Nephron (organoid): ENCODE measurements around the gene SCAI.
"Not testable (repeated sequence)": the region's sequence is repeated elsewhere in the genome, so short reads cannot be mapped to it uniquely, and the experiment has no call there.

Source experiments
- H3K27ac Mint-ChIP-seq, 3 experiments: 2 replicates each; pipeline ENCODE4 v1.8.0; 2020; ENCODE audit warnings: mixed read lengths in 3 of 3, mild to moderate bottlenecking in 2 of 3, moderate library complexity in 1 of 3
- H3K27me3 Mint-ChIP-seq: 2 replicates; pipeline ENCODE4 v1.8.0; 2021; ENCODE audit warnings: low read depth, mild to moderate bottlenecking, moderate library complexity, mixed read lengths
- H3K36me3 Mint-ChIP-seq: 2 replicates; pipeline ENCODE4 v1.8.0; 2020; ENCODE audit warnings: low read depth, mixed read lengths
- H3K4me1 Mint-ChIP-seq: 2 replicates; pipeline ENCODE4 v1.8.0; 2020; ENCODE audit warnings: mixed read lengths
- H3K4me3 Mint-ChIP-seq, 3 experiments: 2 replicates each; pipeline ENCODE4 v1.8.0; 2020; ENCODE audit warnings: mild to moderate bottlenecking in 3 of 3, mixed read lengths in 3 of 3, moderate library complexity in 2 of 3
- H3K9me3 Mint-ChIP-seq: 2 replicates; pipeline ENCODE4 v1.8.0; 2020; ENCODE audit warnings: mixed read lengths
- TF ChIP-seq, protein P1 (sequence below), 3 experiments: fragments of 200-600 bp; sonication (generic); IDR thresholded peaks; one replicate each; pipeline ENCODE4 v1.5.0; 2021; ENCODE audit warnings: antibody characterized with exemption in 3 of 3; ENCODE audit not compliant: unreplicated experiment in 3 of 3

Gene SCAI

DNA sequence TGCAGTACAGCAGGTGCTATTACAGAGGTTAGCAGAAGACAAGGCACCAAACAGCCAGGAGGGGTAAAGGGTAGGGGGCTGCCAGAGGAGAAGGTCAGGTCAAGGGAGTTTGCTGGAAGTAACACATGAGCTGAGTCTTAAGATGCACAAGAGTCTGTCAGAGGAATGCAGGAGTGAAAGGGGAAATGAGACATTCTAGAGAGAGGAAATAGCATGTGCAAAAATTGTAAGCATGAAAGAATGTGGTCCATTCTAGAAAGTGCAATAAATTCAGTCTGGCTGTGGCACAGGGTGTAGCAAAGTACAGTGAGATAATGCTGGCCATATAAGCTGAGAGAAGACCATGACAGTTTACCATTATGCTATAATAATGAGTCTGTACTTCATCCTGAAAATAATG is 209.0 kb downstream of the SCAI start:
- Mint-ChIP-seq H3K27me3 (no peaks in the 10 kb centered on the region), H3K9me3 (no peaks in the 10 kb centered on the region), H3K27ac (no peak overlapping the region), H3K4me3 (no peak overlapping the region), H3K4me1 (peaks cover 5% of the 10 kb centered on the region), H3K36me3 (peaks cover 28% of the 10 kb centered on the region)
- TF ChIP-seq, protein P1, sequence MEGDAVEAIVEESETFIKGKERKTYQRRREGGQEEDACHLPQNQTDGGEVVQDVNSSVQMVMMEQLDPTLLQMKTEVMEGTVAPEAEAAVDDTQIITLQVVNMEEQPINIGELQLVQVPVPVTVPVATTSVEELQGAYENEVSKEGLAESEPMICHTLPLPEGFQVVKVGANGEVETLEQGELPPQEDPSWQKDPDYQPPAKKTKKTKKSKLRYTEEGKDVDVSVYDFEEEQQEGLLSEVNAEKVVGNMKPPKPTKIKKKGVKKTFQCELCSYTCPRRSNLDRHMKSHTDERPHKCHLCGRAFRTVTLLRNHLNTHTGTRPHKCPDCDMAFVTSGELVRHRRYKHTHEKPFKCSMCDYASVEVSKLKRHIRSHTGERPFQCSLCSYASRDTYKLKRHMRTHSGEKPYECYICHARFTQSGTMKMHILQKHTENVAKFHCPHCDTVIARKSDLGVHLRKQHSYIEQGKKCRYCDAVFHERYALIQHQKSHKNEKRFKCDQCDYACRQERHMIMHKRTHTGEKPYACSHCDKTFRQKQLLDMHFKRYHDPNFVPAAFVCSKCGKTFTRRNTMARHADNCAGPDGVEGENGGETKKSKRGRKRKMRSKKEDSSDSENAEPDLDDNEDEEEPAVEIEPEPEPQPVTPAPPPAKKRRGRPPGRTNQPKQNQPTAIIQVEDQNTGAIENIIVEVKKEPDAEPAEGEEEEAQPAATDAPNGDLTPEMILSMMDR (IDR thresholded peaks at IDR 0.05; ENCODE audit: unreplicated experiment in 3 of 3): no peak

DNA sequence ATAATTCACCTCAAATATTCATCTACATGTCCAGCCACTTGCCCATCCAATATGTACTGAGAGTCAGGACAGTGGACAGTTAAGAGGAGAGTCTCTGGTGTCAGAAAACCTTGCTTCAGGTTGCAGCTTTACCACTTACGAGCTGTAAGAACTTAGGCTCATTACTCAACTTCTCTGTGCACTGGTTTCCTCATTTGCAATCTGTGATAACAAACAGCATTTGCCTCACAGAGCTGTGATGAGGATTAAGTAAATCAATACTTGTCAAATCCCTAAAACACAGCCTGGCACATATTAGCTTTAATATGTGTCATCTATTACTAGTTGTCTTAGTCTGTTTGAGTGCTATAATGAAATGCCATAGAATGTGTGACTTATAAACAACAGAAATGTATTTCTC is 211.0 kb downstream of the SCAI start:
- H3K36me3 Mint-ChIP-seq: peaks cover 38% of the 10 kb centered on the region
- no peaks in the 10 kb centered on the region for H3K4me1 Mint-ChIP-seq
- no peaks in the 10 kb centered on the region for H3K9me3 Mint-ChIP-seq
- TF ChIP-seq, protein P1 (IDR thresholded peaks at IDR 0.05; ENCODE audit: unreplicated experiment in 3 of 3): no peak
- no peak overlapping the region for H3K4me3 Mint-ChIP-seq
- H3K27ac Mint-ChIP-seq: no peak overlapping the region
- H3K27me3 Mint-ChIP-seq: no peaks in the 10 kb centered on the region

DNA sequence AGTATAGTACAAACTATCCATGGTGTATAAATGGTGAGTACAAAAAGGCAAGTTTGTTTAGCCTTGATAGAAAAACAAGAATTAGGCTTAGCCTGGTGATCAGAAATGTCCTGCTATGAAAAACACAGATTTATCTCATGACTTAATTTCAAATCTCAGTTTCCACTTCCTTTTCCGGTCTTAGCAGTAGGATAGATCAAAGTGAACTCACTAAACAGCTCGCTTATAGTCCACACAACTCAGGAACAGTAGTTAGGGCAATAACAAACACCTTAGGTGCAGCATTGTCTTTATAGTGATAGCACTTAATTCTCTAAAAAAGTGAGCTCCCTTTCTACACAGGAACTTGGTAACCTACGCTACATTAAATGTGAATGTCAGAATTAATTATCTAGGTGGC is 213.9 kb downstream of the SCAI start:
- H3K4me1 Mint-ChIP-seq: no peaks in the 10 kb centered on the region
- no peaks in the 10 kb centered on the region for H3K27me3 Mint-ChIP-seq
- no peak overlapping the region for H3K4me3 Mint-ChIP-seq
- TF ChIP-seq, protein P1 (IDR thresholded peaks at IDR 0.05; ENCODE audit: unreplicated experiment in 3 of 3): no peak
- H3K27ac Mint-ChIP-seq: no peak overlapping the region
- H3K36me3 Mint-ChIP-seq: peaks cover 37% of the 10 kb centered on the region
- no peaks in the 10 kb centered on the region for H3K9me3 Mint-ChIP-seq

DNA sequence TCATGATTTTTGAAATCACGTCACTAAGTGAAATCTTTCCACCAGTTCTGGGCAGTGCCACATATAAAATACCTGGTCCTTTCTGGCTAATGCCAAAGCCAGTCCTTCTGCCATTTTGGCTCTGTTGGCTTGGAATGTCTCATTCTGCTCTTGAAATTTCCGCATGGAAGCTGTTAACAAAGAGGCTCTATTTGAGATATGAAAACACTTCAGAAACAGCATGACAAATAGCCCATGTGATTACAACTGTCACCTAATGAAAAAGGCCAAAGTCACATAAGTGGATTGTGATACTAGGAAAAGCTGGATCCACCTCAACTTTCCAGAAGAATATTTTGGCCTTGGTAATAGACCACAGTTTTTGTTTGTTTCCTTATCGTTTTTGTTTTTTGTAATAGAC is 215.2 kb downstream of the SCAI start:
- Mint-ChIP-seq H3K4me1 (no peaks in the 10 kb centered on the region), H3K4me3 (no peak overlapping the region), H3K27me3 (no peaks in the 10 kb centered on the region), H3K27ac (no peak overlapping the region), H3K36me3 (peaks cover 28% of the 10 kb centered on the region), H3K9me3 (no peaks in the 10 kb centered on the region)
- TF ChIP-seq, protein P1 (IDR thresholded peaks at IDR 0.05; ENCODE audit: unreplicated experiment in 3 of 3): no peak

DNA sequence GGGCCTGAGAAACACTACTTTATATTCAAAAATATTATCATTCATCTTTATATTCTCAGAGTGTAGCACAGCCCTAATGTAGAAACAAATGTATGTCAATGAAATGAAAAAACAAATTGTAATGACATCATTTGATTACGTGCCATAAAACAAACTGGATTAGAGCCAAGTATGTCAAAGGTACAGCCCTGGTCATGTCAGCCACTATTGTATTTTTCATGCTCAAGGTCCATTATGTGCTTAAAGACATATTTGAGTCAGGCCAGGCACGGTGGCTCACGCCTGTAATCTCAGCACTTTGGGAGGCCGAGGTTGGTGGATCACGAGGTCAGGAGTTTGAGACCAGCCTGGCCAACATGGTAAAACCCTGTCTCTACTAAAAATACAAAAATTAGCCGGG is 222.9 kb downstream of the SCAI start:
- not testable (repeated sequence) for H3K4me3 Mint-ChIP-seq, H3K27ac Mint-ChIP-seq, H3K4me1 Mint-ChIP-seq, H3K27me3 Mint-ChIP-seq, H3K9me3 Mint-ChIP-seq
- H3K36me3 Mint-ChIP-seq: peaks cover 30% of the 10 kb centered on the region

DNA sequence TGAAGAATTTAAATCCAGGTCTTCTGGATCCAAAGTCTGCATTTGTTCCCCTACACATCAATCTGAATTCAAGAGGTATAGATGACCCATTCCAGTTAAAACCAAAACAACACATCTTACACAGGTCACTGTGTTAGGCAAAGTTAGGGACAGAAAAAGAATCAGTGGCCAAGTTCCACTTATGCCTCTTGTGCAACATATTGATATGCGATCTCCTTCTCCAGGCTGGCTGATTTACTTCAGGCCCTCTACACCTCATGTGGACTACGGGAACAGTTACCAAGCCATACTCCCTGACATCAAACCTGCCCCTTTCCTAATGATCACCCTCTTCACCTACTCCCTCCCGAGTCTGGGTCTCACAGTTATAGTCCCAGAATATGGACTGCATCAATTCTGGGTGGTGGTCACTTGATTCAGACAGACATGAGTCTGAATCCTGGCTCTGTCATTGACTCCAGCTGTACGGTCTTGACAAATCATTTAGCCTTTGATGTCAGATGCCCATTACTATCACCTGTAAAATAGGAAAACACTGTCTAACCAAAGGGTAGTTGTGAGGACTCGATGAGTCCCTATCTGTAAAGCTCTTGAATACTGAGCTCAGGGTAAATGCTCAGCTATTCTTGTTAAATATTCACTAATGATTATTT is 228.4 kb downstream of the SCAI start:
- Mint-ChIP-seq H3K36me3 (peaks cover 49% of the 10 kb centered on the region), H3K9me3 (no peaks in the 10 kb centered on the region)

More for the DNA sequence above, 228.4 kb downstream of the SCAI start:
- H3K27me3 Mint-ChIP-seq: no peaks in the 10 kb centered on the region
- H3K4me3 Mint-ChIP-seq: no peak overlapping the region
- TF ChIP-seq, protein P1 (IDR thresholded peaks at IDR 0.05; ENCODE audit: unreplicated experiment in 3 of 3): no peak
- no peak overlapping the region for H3K27ac Mint-ChIP-seq
- no peaks in the 10 kb centered on the region for H3K4me1 Mint-ChIP-seq
